Testis (tissue), 2 donors: Measurements from ENCODE around the gene MVD.

Experiments used
- POLR2A ChIP-seq: fragments of 450-650 bp; IDR thresholded peaks from one replicate; pipeline ENCODE4 v1.6.1; 2017; ENCODE audit warnings: antibody characterized with exemption, mild to moderate bottlenecking, moderate library complexity
- TF ChIP-seq, protein P1 (sequence below), 3 experiments: fragments of 450-650 bp in 2 of 3; fragments of 200-600 bp in 1 of 3; sonication (generic) in 1 of 3; IDR thresholded peaks; one replicate each; pipeline ENCODE4 v1.5.1; 2016 to 2019; ENCODE audit warnings: antibody characterized with exemption in 3 of 3, mild to moderate bottlenecking in 2 of 3, moderate library complexity in 1 of 3

DNA sequence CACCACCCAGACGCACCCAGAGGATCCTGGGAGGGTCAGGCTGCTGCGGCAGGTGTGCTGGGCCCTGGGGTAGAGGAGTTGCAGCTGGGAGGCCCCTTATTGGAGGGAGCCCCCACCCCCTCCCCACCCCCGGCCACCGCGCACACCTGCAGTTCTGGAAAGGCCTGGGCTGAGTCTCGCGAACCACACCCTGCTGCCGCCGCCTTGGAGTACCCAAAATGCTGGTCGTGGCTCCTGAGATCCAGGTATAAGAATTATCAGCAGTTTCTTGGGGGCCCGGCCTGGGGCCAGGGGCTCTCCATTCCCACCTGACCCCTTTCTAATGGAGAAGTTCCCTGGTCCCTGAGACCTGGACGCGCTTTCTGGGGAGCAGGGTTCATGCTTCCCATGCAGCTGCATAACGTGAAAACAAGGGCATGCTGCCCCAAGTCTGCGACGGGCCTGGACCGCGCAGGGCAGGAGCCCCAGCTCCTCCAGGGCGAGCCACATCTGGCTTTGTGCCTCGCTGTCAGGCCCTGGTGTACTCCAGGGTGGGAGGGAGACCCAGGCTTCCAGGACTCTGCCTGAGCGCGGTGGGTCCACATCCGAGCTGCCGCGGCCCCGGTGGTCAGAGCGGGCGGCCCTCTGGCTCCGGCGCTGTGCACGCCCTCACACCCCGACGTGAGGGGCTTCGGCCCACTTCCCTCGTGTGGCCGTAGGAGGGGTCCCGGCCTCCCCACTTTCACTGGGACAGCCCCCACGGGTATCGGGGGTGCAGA lies 30.7 kb upstream of the MVD start:
- TF ChIP-seq, protein P1, sequence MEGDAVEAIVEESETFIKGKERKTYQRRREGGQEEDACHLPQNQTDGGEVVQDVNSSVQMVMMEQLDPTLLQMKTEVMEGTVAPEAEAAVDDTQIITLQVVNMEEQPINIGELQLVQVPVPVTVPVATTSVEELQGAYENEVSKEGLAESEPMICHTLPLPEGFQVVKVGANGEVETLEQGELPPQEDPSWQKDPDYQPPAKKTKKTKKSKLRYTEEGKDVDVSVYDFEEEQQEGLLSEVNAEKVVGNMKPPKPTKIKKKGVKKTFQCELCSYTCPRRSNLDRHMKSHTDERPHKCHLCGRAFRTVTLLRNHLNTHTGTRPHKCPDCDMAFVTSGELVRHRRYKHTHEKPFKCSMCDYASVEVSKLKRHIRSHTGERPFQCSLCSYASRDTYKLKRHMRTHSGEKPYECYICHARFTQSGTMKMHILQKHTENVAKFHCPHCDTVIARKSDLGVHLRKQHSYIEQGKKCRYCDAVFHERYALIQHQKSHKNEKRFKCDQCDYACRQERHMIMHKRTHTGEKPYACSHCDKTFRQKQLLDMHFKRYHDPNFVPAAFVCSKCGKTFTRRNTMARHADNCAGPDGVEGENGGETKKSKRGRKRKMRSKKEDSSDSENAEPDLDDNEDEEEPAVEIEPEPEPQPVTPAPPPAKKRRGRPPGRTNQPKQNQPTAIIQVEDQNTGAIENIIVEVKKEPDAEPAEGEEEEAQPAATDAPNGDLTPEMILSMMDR (IDR thresholded peaks at IDR 0.05) = no peak
- no peak for TF ChIP-seq POLR2A
